K562 (cell line): ENCODE measurements around the gene ATP6V1G2. TPM values are rescaled to one million over a fixed set of nuclear protein-coding genes. Genes with fewer than 3 reads are reported as not detected.

Experiments
- BHLHE40 ChIP-seq: IDR thresholded peaks from 2 replicates; pipeline ENCODE4 v1.6.1; 2011; ENCODE audit warnings: low read length, improper control_type of control experiment
- DNMT1 ChIP-seq: fragments of 450-650 bp; IDR thresholded peaks from 2 replicates; pipeline ENCODE4 v1.6.1; 2016; ENCODE audit warnings: antibody characterized with exemption, mild to moderate bottlenecking
- GABPB2 ChIP-seq: fragments of 250-450 bp; sonication (Bioruptor Pico); conservative IDR thresholded peaks from 2 replicates; pipeline ENCODE4 v1.5.1; 2021; ENCODE audit warnings: mild to moderate bottlenecking
- ILK ChIP-seq: fragments of 450-650 bp; IDR thresholded peaks from 2 replicates; pipeline ENCODE4 v1.6.1; 2016; ENCODE audit warnings: missing genetic modification characterization, low read depth, mild to moderate bottlenecking, missing compliant biosample characterization, moderate library complexity, borderline replicate concordance
- KAT2B ChIP-seq: IDR thresholded peaks from one replicate; pipeline ENCODE4 v1.6.1; 2012; ENCODE audit warnings: low read depth, mild to moderate bottlenecking, control low read depth, inconsistent platforms, low read length, moderate library complexity
- NCOA4 ChIP-seq: fragments of 450-650 bp; IDR thresholded peaks from 2 replicates; pipeline ENCODE4 v1.6.1; 2018; ENCODE audit warnings: mild to moderate bottlenecking; ENCODE audit not compliant: partially characterized antibody
- NFE2 ChIP-seq: IDR thresholded peaks from 2 replicates; pipeline ENCODE4 v1.6.1; 2014; ENCODE audit warnings: antibody characterized with exemption, low read depth
- NR2C2 ChIP-seq, 2 experiments: fragments of 200-800 bp in 1 of 2; sonication (Bioruptor generic) in 1 of 2; sonication (generic) in 1 of 2; formaldehyde crosslinking in 1 of 2; IDR thresholded peaks; 2 replicates each; pipeline versions ENCODE4 v1.6.1 to v1.8.0; 2016 to 2022; ENCODE audit warnings: mild to moderate bottlenecking in 1 of 2, missing compliant biosample characterization in 1 of 2, missing genetic modification characterization in 1 of 2, missing genetic modification reagents in 1 of 2
- PTTG1 ChIP-seq: fragments of 450-650 bp; IDR thresholded peaks from 2 replicates; pipeline ENCODE4 v1.6.1; 2016; ENCODE audit warnings: low read depth, mild to moderate bottlenecking, missing genetic modification characterization, missing compliant biosample characterization
- RBM25 ChIP-seq: fragments of 200-400 bp; formaldehyde crosslinking; IDR thresholded peaks from 2 replicates; pipeline ENCODE4 v1.6.1; 2018; ENCODE audit warnings: low read length, low read depth, moderate library complexity; ENCODE audit not compliant: severe bottlenecking
- SMAD3 ChIP-seq: fragments of 450-650 bp; formaldehyde crosslinking; conservative IDR thresholded peaks from 2 replicates; pipeline ENCODE4 v1.4.0; 2020; ENCODE audit warnings: mild to moderate bottlenecking
- STAG1 ChIP-seq: sonication (generic); formaldehyde crosslinking; IDR thresholded peaks from 2 replicates; pipeline ENCODE4 v1.5.0; 2020; ENCODE audit warnings: missing genetic modification reagents, borderline replicate concordance
- ZNF212 ChIP-seq: fragments of 450-650 bp; formaldehyde crosslinking; IDR thresholded peaks from 2 replicates; pipeline ENCODE4 v1.4.0; 2020; ENCODE audit warnings: mild to moderate bottlenecking
- ZNF280A ChIP-seq: fragments of 450-650 bp; IDR thresholded peaks from 2 replicates; pipeline ENCODE4 v1.6.1; 2018; ENCODE audit warnings: mild to moderate bottlenecking, low read depth; ENCODE audit not compliant: partially characterized antibody
- ZNF347 ChIP-seq: fragments of 450-650 bp; formaldehyde crosslinking; IDR thresholded peaks from 2 replicates; pipeline ENCODE4 v1.4.0; 2020; ENCODE audit warnings: low read depth, mild to moderate bottlenecking, moderate library complexity
- ZNF384 ChIP-seq: IDR thresholded peaks from 2 replicates; pipeline ENCODE4 v1.6.1; 2012; ENCODE audit warnings: low read depth, low read length, improper control_type of control experiment
- ZNF398 ChIP-seq: fragments of 250-450 bp; sonication (Bioruptor Pico); IDR thresholded peaks from 2 replicates; pipeline ENCODE4 v1.8.0; 2021; ENCODE audit warnings: moderate library complexity, mild to moderate bottlenecking, inconsistent platforms
- ZNF41 ChIP-seq: fragments of 250-450 bp; sonication (Bioruptor Pico); conservative IDR thresholded peaks from 2 replicates; pipeline ENCODE4 v1.4.0; 2020; ENCODE audit warnings: mild to moderate bottlenecking
- ZNF778 ChIP-seq: fragments of 450-650 bp; formaldehyde crosslinking; IDR thresholded peaks from 2 replicates; pipeline ENCODE4 v1.4.0; 2020; ENCODE audit warnings: mild to moderate bottlenecking, moderate library complexity
- polyA plus RNA-seq, 8 experiments: library from polyadenylated mRNA; depleted of rRNA in 4 of 8; stranded (reverse) in 5 of 8; unstranded in 3 of 8; fragments of >200 nt; fragmentation: Nextera tagmentation in 2 of 8; fragmentation: Illumina TruSeq in 1 of 8; extraction: Ambion mirVana in 2 of 8; extraction: Trizol in 1 of 8; gene quantifications; 2 replicates each; pipeline versions ENCODE4 v1.2.1 to v1.2.3, GENCODE V29; 2011 to 2014; ENCODE audit warnings: inconsistent platforms in 1 of 8, missing spikeins in 1 of 8
- total RNA-seq, 7 experiments: library from RNA; depleted of rRNA in 6 of 7; stranded (reverse); fragments of >200 nt in 6 of 7; fragmentation: Illumina TruSeq in 2 of 7; extraction: Trizol in 2 of 7; gene quantifications; 2 replicates each; pipeline versions ENCODE4 v1.2.1 to v1.2.3, GENCODE V29; 2011 to 2021; ENCODE audit warnings: low replicate concordance in 1 of 7
- TF ChIP-seq, protein P1 (sequence below), 2 experiments: fragments of 150-350 bp in 1 of 2; IDR thresholded peaks; 2 replicates each; pipeline ENCODE4 v1.6.1; 2012 to 2016; ENCODE audit warnings: low read depth in 2 of 2, low read length in 2 of 2, mild to moderate bottlenecking in 1 of 2, moderate library complexity in 1 of 2

Gene ATP6V1G2
- total and polyA plus RNA-seq, 9 of the 15 experiments (the other 6 are each of a cell fraction or from before 2014, with no cell fraction given), result 0.14 to 1.5 (median 0.33) TPM

GRCh38 chr6:31558631-31559500, 12.5 kb upstream of the ATP6V1G2 start (continued):
- TF ChIP-seq ZNF398 (no peak), STAG1 (CRISPR knock-in tag) (no peak), ZNF778 (no peak), NR2C2 (CRISPR knock-in tag; IDR thresholded peaks at IDR 0.05) (no peak), NR2C2 (tag; IDR thresholded peaks at IDR 0.05) (peak; percentile 47; the same call in 1 of the 2 replicates), ZNF384 (no peak), NFE2 (peak; percentile 97), ILK (no peak), ZNF347 (no peak), GABPB2 (no peak), ZNF280A (no peak), NCOA4 (no peak), ZNF212 (CRISPR knock-in tag) (no peak), KAT2B (no peak), ZNF41 (CRISPR knock-in tag) (no peak), SMAD3 (CRISPR knock-in tag) (no peak), RBM25 (no peak), DNMT1 (no peak), BHLHE40 (no peak), PTTG1 (tag) (no peak)
- TF ChIP-seq, protein P1, sequence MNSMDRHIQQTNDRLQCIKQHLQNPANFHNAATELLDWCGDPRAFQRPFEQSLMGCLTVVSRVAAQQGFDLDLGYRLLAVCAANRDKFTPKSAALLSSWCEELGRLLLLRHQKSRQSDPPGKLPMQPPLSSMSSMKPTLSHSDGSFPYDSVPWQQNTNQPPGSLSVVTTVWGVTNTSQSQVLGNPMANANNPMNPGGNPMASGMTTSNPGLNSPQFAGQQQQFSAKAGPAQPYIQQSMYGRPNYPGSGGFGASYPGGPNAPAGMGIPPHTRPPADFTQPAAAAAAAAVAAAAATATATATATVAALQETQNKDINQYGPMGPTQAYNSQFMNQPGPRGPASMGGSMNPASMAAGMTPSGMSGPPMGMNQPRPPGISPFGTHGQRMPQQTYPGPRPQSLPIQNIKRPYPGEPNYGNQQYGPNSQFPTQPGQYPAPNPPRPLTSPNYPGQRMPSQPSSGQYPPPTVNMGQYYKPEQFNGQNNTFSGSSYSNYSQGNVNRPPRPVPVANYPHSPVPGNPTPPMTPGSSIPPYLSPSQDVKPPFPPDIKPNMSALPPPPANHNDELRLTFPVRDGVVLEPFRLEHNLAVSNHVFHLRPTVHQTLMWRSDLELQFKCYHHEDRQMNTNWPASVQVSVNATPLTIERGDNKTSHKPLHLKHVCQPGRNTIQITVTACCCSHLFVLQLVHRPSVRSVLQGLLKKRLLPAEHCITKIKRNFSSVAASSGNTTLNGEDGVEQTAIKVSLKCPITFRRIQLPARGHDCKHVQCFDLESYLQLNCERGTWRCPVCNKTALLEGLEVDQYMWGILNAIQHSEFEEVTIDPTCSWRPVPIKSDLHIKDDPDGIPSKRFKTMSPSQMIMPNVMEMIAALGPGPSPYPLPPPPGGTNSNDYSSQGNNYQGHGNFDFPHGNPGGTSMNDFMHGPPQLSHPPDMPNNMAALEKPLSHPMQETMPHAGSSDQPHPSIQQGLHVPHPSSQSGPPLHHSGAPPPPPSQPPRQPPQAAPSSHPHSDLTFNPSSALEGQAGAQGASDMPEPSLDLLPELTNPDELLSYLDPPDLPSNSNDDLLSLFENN (IDR thresholded peaks at IDR 0.05; ENCODE audit: low read depth in 2 of 2, low read length in 2 of 2), result no peak
